ENCODE results near the gene TSHZ2. TPM values are rescaled to one million over a fixed set of nuclear protein-coding genes. Genes with fewer than 3 reads are reported as not detected.

Gene TSHZ2
- total RNA-seq, 1 experiment from 2014 or later: 0.20 TPM

GRCh38 chr20:53395188-53395923 lies 423.2 kb downstream of the TSHZ2 start:
- CTCF ChIA-PET: interaction anchor here (1.0 kb wide), 1 partner anchor 152 kb away, joined by 5 read pairs; no protein-coding TSS in a partner anchor

GRCh38 chr20:53399083-53399482 lies 426.9 kb downstream of the TSHZ2 start:
- no peak for TF ChIP-seq GABPB1 (CRISPR knock-in tag; IDR thresholded peaks at IDR 0.05)
- no peak for TF ChIP-seq NFATC4 (CRISPR knock-in tag; IDR thresholded peaks at IDR 0.05)
- no peak for TF ChIP-seq ZNF121 (CRISPR knock-in tag; IDR thresholded peaks at IDR 0.05)
- TF ChIP-seq HMGXB4 (CRISPR knock-in tag; IDR thresholded peaks at IDR 0.05): no peak
- no peak for TF ChIP-seq NFYB (CRISPR knock-in tag; conservative IDR thresholded peaks at IDR 0.05; ENCODE audit: low read depth)
- no peak for TF ChIP-seq RORB (CRISPR knock-in tag; IDR thresholded peaks at IDR 0.05)
- TF ChIP-seq JAZF1 (CRISPR knock-in tag; IDR thresholded peaks at IDR 0.05): no peak
- TF ChIP-seq SP1 (CRISPR knock-in tag; conservative IDR thresholded peaks at IDR 0.05): no peak
- no peak for TF ChIP-seq PREB (CRISPR knock-in tag; IDR thresholded peaks at IDR 0.05; ENCODE audit: borderline replicate concordance)
- TF ChIP-seq E2F4 (CRISPR knock-in tag; IDR thresholded peaks at IDR 0.05; ENCODE audit: borderline replicate concordance, low read depth): no peak
- no peak for TF ChIP-seq ZNF138 (CRISPR knock-in tag; conservative IDR thresholded peaks at IDR 0.05)
- TF ChIP-seq ZNF532 (CRISPR knock-in tag; IDR thresholded peaks at IDR 0.05; ENCODE audit: borderline replicate concordance): no peak
- ChIA-PET CTCF (no interaction called here), POLR2A (no interaction called here)
- H3K27me3 Mint-ChIP-seq (ENCODE audit: low read depth): no peaks in the 10 kb centered on the region
- no peaks in the 10 kb centered on the region for H3K36me3 Mint-ChIP-seq
- ATAC-seq: no peak
- no peak overlapping the region for H3K4me3 Mint-ChIP-seq
- H3K9me3 Mint-ChIP-seq: peaks cover 12% of the 10 kb centered on the region
- no peak overlapping the region for H3K27ac Mint-ChIP-seq
- no peaks in the 10 kb centered on the region for H3K4me1 Mint-ChIP-seq
- no peak for DNase-seq (ENCODE audit: low spot score)

More at GRCh38 chr20:53395188-53395923, 423.2 kb downstream of the TSHZ2 start:
- Mint-ChIP-seq H3K4me1 (no peaks in the 10 kb centered on the region), H3K27me3 (ENCODE audit: low read depth) (no peaks in the 10 kb centered on the region), H3K4me3 (no peak overlapping the region), H3K9me3 (peaks cover 3% of the 10 kb centered on the region), H3K36me3 (no peaks in the 10 kb centered on the region), H3K27ac (no peak overlapping the region)
- ATAC-seq: no peak
- POLR2A ChIA-PET: no interaction called here
- TF ChIP-seq CTCF (IDR thresholded peaks at IDR 0.05) (no peak), GRHL2 (CRISPR knock-in tag; IDR thresholded peaks at IDR 0.05; ENCODE audit: insufficient replicate concordance, severe bottlenecking) (no peak)
- no peak for DNase-seq (ENCODE audit: low spot score)

Data from WTC11 (cell line).